ENCODE results near the gene PAFAH2.

Gene PAFAH2

GRCh38 chr1:25926731-25927496 is 70.9 kb downstream of the PAFAH2 start:
- no peak for DNase-seq

GRCh38 chr1:25924454-25924853 is 73.4 kb downstream of the PAFAH2 start:
- no peak for DNase-seq

- DNase-seq = peak; percentile 2
Measured at GRCh38 chr1:25922971-25923552, 74.8 kb downstream of the PAFAH2 start.

- peak; percentile 46 for DNase-seq
Measured at GRCh38 chr1:25922056-25922970, 75.5 kb downstream of the PAFAH2 start.

GRCh38 chr1:25918615-25919014 is 79.2 kb downstream of the PAFAH2 start:
- DNase-seq = no peak

- no peak for DNase-seq
Measured at GRCh38 chr1:25917996-25918395, 79.9 kb downstream of the PAFAH2 start.

GRCh38 chr1:25916460-25916859 is 81.4 kb downstream of the PAFAH2 start:
- no peak for DNase-seq

GRCh38 chr1:25914074-25914995 is 83.5 kb downstream of the PAFAH2 start:
- no peak for DNase-seq

GRCh38 chr1:25913206-25913605 is 84.7 kb downstream of the PAFAH2 start:
- DNase-seq = no peak

GRCh38 chr1:25912076-25912831 is 85.6 kb downstream of the PAFAH2 start:
- DNase-seq = no peak

- no peak for DNase-seq
Measured at GRCh38 chr1:25911162-25911561, 86.7 kb downstream of the PAFAH2 start.
